HS-27A (cell line): ENCODE measurements around the gene OR2K2.
"Not testable (repeated sequence)": the region's sequence is repeated elsewhere in the genome, so short reads cannot be mapped to it uniquely, and the experiment has no call there.

Source experiments
- DNase-seq: peaks from one replicate; pipeline ENCODE4 v3.0.0-alpha.2; 2012; ENCODE audit warnings: low read depth, missing footprints

OR2K2 gene

DNA sequence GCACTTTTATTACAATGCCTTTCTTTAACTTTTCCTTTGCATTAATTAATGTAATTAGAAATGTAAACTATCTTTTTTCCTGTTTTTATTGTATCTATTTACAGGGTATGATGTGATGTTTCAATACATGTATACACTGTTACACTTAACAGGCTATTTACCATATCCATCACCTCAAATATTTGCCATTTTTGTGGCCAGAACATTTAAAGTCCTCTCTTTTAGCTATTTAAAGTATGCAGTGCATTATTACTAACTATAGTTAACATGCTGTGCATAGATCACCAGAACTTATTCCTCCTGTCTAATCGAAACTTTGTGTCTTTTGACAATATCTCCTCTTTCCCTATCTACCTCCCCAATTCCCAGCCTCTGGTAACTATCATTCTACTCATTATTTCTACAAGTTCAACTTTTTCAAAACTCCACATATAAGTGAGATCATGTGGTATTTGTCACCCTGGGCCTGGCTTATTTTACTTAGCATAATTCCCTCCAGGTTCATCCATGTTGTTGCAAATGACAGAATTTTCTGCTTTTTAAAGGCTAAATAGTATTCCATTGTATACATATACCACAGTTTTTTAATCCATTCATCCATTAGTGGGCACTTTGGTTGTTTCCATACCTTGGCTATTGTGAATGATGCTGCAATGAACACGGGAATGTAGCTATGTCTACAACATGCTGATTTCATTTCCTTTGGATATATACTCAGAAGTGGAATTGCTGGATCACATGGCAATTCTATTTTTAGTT, 32.8 kb downstream of the OR2K2 start:
- peak; percentile 30 for DNase-seq

DNA sequence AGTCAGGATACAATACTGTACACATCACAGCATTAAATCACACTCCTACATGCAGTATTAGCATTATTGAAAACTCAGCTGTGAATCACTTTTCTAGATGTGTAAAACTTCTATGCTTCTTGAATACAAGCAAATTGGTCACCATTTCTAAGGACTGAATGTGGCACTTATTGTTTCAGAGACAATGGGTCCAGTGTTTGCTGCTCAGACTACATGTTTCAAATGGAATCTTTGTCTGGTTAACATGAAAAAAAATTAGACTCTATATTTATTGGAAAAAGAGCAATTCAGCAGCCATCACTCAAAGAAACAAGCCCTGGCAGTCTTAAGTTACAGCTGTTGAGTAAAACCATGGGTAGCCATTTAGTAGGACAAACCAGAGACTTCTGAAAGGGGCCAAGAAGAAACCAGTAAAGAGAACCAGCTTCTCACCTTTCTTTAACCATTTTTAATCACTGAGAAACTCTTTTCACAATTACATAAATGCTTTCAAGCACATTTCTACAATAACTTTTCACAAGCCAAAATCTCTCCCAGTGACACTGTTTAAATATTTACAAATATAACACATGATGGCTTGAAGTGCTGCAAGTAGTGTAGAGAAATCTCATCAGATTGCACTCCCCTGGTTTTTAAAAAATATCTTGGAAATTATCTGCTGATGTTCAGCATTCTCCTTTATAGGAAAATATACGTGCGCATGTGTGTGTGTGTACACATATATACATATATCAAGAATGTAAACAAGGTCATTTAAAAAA, 35.2 kb downstream of the OR2K2 start:
- no peak for DNase-seq

DNA sequence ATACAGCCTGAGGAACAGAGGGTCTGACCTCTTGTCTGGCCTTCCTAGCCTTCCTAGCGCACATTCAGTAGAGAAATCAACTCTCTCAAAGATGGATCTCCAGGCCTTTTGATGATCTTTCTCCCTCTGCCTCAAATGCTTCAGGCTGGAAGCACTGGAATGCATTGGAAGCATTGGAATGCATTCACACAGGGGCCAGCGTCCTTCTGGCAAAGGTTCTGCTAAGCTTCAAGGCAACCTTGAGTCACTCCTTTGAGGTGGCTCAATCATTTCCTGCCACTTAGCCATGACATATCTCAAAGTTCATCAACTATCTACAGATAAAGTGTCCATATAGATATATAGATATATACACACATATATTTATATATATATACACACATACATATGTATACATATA, 42.9 kb downstream of the OR2K2 start:
- peak; percentile 52 for DNase-seq

DNA sequence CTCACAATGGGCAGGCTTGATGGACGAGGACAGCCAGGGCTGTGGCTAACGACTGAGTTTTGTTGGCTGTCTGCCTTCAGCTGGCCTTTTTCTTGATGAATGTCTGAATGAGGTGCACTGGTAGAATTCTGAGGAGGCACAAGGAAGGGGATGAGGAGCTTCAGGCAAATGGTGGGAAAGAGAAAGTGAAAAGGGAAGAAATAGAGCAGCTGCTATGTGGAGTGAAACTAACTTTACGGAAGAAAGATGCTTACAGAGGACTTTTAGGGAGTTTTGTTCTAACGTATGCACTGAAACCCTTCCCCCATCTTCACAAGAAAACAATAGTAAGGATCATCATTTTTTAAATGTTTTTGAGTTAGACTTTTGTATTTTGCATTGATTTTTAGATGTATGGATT, 45.3 kb downstream of the OR2K2 start:
- DNase-seq, result no peak

DNA sequence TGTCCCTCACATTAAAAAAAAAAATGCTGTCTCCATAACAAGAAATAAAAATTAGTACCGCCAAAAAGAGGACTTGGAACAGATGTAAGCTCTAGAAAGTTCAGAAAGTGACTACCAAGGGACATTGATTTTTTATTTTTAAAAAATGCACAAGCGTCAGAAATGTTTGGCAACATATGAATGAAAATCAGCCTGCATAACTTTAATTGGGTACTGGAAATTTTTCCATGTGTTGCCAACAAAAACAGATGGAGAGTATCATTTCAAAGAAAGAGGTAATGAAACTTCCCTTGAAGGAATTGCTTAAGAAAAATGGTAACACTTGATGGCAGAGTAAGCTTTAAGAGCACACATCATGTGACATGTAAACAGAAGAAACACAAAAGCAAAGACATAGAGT, 47.2 kb downstream of the OR2K2 start:
- no peak for DNase-seq

DNA sequence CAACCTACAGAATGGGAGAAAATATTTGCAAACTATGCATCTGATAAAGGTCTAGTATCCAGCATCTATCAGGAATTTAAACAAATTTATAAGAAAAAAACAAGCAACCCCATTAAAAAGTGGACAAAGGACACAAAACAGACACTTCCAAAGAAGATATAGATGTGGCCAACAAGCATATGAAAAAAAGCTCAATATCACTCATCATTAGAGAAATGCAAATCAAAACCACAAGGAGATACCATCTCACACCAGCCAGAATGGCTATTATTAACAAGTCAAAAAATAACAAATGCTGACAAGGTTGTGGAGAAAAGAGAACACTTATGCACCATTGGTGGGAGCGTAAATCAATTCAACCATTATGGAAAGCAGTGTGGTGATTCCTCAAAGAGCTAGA, 49.2 kb downstream of the OR2K2 start:
- DNase-seq, result not testable (repeated sequence)
